ENCODE data around the gene USP22. TPM values are rescaled to one million over a fixed set of nuclear protein-coding genes. Genes with fewer than 3 reads are reported as not detected.
A peak's percentile ranks its signal among the peaks of the same experiment; 100 is the strongest.

The USP22 gene
- total and polyA plus RNA-seq, 2 of the 8 experiments (the other 6 are each of a cell fraction or from before 2014, with no cell fraction given), result 221 to 316 TPM

- Histone ChIP-seq H3K4ac (replicated peaks; ENCODE audit: insufficient read length, low read depth, low read length) (no peak overlapping the region), H3K56ac (replicated peaks; ENCODE audit: insufficient read length, low read depth, low read length) (no peak overlapping the region), H3K79me2 (ENCODE audit: control insufficient read depth in 1 of 2, insufficient read depth in 2 of 2, low read length in 2 of 2) (peaks cover 98 to 99% of the 10 kb centered on the region in 2 experiments), H2AK5ac (ENCODE audit: low read depth, low read length) (no peak overlapping the region), H2BK12ac (ENCODE audit: low read depth, low read length) (no peak overlapping the region), H2BK120ac (replicated peaks; ENCODE audit: low read depth, low read length) (no peak overlapping the region), H4K91ac (replicated peaks; ENCODE audit: insufficient read length, low read length) (no peak overlapping the region), H3K79me1 (ENCODE audit: low read depth, low read length) (no peaks in the 10 kb centered on the region; the same call in 1 of the 2 replicates), H3K27ac (ENCODE audit: low read depth, low read length) (no peak overlapping the region), H4K20me1 (replicated peaks in 1 of 2; ENCODE audit: control insufficient read depth in 1 of 2, insufficient read depth in 2 of 2, low read length in 2 of 2) (peaks cover 55 to 61% of the 10 kb centered on the region in 2 experiments), H3K4me1 (replicated peaks in 1 of 4; ENCODE audit: control insufficient read depth in 3 of 4, insufficient read depth in 4 of 4, low read length in 3 of 4) (peaks cover 3 to 13% (median 9%) of the 10 kb centered on the region in 4 experiments), H2BK15ac (ENCODE audit: low read length) (no peak overlapping the region), H3K27me3 (replicated peaks in 1 of 4; ENCODE audit: control insufficient read depth in 3 of 4, extremely low read depth in 1 of 4, insufficient read depth in 3 of 4, low read length in 3 of 4) (no peaks in the 10 kb centered on the region), H3K18ac (ENCODE audit: extremely low read depth, low read length) (no peak overlapping the region), H3K23me2 (ENCODE audit: low read depth, low read length) (no peaks in the 10 kb centered on the region; the same call in 1 of the 2 replicates), H3K9ac (replicated peaks in 1 of 4; ENCODE audit: extremely low read depth in 1 of 4, low read depth in 3 of 4, low read length in 3 of 4) (no peak overlapping the region), H2BK5ac (ENCODE audit: low read depth, low read length) (no peak overlapping the region), H3K14ac (ENCODE audit: insufficient read length) (no peak overlapping the region), H3K36me3 (ENCODE audit: control insufficient read depth in 2 of 4, insufficient read depth in 4 of 4, low read length in 3 of 4) (peaks cover 0 to 22% (median 2%) of the 10 kb centered on the region in 4 experiments; a peak in 3 of 8 replicates), H2AFZ (ENCODE audit: low read length) (no peak overlapping the region), H3K4me3 (ENCODE audit: extremely low read depth in 1 of 4, insufficient read depth in 2 of 4, low read depth in 3 of 4, low read length in 4 of 4) (no peak overlapping the region), H2BK20ac (ENCODE audit: low read length) (no peak overlapping the region), H3K23ac (ENCODE audit: insufficient read length) (no peak overlapping the region), H4K5ac (ENCODE audit: insufficient read length, low read depth, low read length) (no peak overlapping the region), H3K9me3 (ENCODE audit: insufficient read depth in 2 of 2, low read depth in 1 of 2, low read length in 1 of 2) (no peaks in the 10 kb centered on the region), H4K8ac (ENCODE audit: extremely low read depth, insufficient read depth, low read length) (no peak overlapping the region), H3K4me2 (ENCODE audit: insufficient read depth in 1 of 2, low read depth in 2 of 2, low read length in 2 of 2) (peak overlapping the region; percentile 17 to 55; a peak in 1 of 4 replicates)
- FAIRE-seq (no peak), DNase-seq (ENCODE audit: low read depth in 1 of 2, low spot score in 2 of 2) (no peak)
- 91% methylated on average over 4 of the region's 4 CpGs; no CpG with 5 or more reads in 1 of the 2 experiments for WGBS, 2 experiments (ENCODE audit: extremely low coverage in 1 of 2, insufficient coverage in 1 of 2, insufficient read length in 1 of 2, insufficient replicate concordance in 2 of 2, low coverage in 1 of 2, low lambda C conversion rate in 2 of 2, missing lambda C conversion rate in 1 of 2)
- CTCF ChIA-PET (ENCODE audit: partially characterized antibody), result interaction anchor here (0.6 to 3.3 kb wide), 2 partner anchors 7 to 62 kb away, joined by 4 to 9 read pairs; no protein-coding TSS in a partner anchor
- TF ChIP-seq SIRT6 (IDR thresholded peaks at IDR 0.05; ENCODE audit: low read length), result no peak
- peak in 1 of 2 experiments; percentile 37; a peak in 1 of 3 replicates for TF ChIP-seq POLR2A (IDR thresholded peaks at IDR 0.05; ENCODE audit: control extremely low read depth in 1 of 2, low read depth in 2 of 2, low read length in 2 of 2)
- POLR2A ChIA-PET (ENCODE audit: partially characterized antibody), result interaction anchor here (0.9 to 2.6 kb wide), 10 partner anchors 8 to 210 kb away, joined by 3 to 12 read pairs (median 4); no protein-coding TSS in a partner anchor
Observed at GRCh38 chr17:21036361-21036881, 6.4 kb downstream of the USP22 start.

Measured in H1 (cell line).